Fibroblast of skin of left quadriceps (primary cell): ENCODE results near the gene EAF2.
A peak's percentile ranks its signal among the peaks of the same experiment; 100 is the strongest.
"Not testable (repeated sequence)": the region's sequence is repeated elsewhere in the genome, so short reads cannot be mapped to it uniquely, and the experiment has no call there.

Source experiments
- DNase-seq, 2 experiments: peaks; one replicate each; pipeline ENCODE4 v3.0.0-alpha.2; 2013; ENCODE audit warnings: low read depth in 2 of 2

EAF2 gene

DNA sequence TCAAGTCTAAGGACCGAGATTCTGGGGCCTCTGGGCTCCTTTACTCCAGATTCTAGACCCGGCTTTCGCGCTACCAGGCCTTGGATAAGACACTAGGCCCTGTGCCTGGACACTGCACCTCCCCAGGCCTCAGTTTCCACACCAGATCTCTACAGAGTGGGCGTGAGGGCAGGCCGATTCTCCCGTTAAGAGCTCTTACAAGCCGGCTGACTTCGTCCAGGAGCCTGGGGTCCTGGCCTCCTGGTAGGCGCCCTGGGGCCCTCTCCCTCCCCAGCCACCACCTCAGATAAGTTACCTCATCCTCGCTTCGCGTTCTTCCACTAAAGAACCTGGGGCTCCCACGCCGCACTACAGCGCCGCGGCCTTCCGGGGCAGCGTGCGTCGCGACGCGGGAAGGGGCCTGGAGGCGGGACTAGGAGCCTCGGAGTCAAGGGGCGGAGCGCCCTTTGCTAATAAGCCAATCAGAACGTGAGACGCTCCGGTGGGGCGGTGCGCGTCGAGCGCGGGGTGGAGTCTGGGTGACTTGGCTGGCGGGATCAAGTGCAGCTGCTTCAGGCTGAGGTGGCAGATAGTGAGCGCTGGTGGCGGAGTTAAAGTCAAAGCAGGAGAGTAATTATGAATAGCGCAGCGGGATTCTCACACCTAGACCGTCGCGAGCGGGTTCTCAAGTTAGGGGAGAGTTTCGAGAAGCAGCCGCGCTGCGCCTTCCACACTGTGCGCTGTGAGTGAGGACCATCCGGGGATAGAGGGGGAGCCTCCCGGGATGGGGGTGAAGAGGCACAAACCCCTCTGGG lies at the start of gene EAF2, which contains the start of gene IQCB1:
Gene EAF2 (plus strand): TSS at position 539 of the 794 bp plus-strand sequence. CDS start 77 bp downstream, at position 616.
Gene IQCB1 (minus strand): TSS at position 390 of the 794 bp plus-strand sequence. CDS start 6,100 bp downstream, outside the sequence.
- peak; percentile 81 to 84 for DNase-seq

DNA sequence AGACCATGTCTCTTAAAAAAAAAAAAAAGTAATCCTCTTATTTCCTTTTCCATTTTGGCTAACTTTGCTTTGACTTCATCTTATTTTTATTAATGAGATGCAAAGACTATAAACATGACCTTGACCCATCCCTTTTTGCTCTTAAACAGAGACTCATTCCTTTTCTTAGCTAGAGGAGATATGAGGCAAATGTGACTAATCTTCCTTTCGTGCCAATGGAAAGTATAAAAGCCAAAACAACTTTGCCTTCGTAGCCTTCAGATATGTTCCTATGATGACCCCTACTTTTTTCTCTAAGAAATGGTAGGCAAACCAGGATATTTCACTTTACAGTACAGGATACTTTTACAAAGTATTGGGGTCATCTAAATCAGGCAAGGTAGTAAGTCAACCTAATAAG lies 48.5 kb upstream of the EAF2 start:
- no peak for DNase-seq

- no peak for DNase-seq
These were observed 41.9 kb upstream of the EAF2 start for GRCh38 chr3:121793078-121793477.

DNA sequence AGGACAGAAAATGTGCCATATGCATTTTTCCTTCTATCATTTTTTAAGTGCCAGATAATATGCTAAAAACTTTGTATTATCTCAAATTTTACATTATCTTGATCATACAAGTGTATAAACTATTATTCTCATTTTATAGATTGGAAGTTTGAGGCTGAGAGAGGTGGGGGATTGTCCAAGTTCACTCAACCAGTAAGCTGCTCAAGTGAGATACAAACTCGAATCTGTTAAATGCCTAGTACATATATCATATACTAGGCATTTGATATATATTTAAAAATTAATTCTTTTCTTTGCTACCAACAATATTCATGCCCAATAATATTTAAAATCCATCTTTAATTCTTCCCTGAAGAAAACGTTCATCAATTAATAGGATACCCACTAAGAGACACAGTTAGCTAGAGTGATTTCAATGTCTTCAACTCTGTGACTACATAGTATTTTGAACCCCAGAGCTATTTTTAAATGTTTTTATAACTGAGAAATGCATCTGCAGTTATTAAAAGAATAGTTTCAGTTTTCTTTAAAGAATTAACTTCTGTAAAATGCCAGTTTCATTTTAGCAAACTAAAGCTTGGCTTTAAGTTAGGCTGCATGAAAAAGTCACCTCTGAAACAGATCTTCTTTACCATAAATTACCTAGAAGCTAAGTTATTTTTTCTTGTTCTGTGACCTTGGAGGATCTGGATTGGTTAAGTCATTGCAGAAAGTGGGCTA lies 40.6 kb upstream of the EAF2 start:
- no peak for DNase-seq

- no peak for DNase-seq
These were observed 38.0 kb upstream of the EAF2 start for GRCh38 chr3:121796970-121797369.

- DNase-seq = no peak
These were observed 34.1 kb upstream of the EAF2 start for GRCh38 chr3:121800906-121801305.

DNA sequence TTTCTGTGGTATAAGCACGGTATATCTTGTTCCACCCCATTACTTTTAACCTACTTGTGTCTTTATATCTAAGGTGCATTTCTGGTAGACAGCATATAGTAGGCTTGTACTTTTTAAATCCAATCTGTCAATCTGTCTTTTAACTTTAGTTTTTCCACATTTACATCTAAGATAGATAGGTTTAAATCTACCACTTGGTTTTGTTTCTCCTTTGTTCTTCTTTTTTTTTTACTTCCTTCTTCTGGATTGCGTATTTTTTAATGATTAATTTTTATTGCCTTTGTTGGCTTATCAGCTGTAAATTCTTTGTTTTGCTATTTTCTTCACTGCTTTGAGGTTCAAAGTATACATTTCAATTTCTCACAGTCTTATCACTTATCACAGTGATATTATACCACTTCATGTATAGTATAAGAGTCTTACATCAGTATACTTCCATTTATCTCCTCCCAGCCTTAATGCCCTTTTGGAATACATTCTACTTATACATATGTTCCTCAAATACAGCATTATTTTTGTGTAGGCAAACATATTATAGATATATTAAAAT lies 31.2 kb upstream of the EAF2 start:
- no peak for DNase-seq

DNA sequence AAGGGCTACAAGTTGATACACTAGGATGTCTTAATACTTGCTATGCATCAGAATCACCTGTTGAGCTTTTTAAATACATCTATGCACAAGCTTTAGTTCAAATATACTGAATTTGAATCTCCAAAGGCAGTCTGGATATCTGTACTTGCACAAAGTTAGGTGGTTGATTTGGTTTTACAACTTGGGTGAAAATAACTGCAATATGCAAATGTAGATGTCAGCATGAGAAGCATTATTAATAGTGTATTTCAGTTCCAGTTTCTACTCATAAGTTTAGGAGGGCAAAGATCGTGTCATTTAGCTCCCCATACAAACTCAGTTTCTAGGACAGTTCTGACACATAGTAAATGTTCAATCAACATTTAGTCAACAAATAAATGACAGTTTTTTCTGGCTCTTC lies 25.8 kb upstream of the EAF2 start:
- no peak for DNase-seq

DNA sequence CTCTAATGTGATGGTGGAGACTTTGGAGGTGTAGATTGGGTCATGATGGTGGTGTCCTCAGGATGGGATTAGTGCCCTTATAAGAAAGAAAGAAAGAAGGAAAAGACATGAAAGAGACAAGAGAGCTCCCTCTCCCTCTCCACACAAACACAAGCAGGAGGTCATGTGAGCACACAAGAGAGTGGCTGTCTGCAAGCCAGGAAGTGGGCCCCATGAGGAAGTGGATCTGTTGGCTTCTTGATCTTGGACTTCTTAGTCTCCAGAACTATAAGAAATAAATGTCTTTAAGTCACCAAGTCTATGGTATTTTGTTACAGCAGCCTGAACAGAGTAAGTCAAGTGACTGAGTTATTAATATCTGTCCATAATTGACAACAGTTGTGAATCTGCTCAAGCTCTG lies 17.3 kb upstream of the EAF2 start:
- no peak for DNase-seq

- no peak for DNase-seq
These were observed 16.4 kb upstream of the EAF2 start for GRCh38 chr3:121818578-121818977.

DNA sequence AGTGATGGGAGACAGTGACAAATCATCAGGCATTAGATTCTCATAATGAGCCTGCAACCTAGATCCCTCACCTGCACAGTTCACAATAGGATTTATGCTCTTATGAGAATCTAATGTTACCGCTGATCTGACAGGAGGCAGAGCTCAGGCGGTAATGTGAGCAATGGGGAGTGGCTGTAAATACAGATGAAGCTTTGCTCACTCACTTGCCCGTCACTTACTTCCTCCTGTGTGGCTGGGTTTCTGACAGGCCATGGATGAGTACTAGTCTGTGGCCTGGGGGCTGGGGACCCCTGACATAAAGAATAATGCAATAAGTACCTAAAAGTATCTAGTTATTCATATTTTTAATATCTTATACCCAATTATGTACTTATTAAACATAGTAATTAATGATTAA lies 15.8 kb upstream of the EAF2 start:
- no peak for DNase-seq

DNA sequence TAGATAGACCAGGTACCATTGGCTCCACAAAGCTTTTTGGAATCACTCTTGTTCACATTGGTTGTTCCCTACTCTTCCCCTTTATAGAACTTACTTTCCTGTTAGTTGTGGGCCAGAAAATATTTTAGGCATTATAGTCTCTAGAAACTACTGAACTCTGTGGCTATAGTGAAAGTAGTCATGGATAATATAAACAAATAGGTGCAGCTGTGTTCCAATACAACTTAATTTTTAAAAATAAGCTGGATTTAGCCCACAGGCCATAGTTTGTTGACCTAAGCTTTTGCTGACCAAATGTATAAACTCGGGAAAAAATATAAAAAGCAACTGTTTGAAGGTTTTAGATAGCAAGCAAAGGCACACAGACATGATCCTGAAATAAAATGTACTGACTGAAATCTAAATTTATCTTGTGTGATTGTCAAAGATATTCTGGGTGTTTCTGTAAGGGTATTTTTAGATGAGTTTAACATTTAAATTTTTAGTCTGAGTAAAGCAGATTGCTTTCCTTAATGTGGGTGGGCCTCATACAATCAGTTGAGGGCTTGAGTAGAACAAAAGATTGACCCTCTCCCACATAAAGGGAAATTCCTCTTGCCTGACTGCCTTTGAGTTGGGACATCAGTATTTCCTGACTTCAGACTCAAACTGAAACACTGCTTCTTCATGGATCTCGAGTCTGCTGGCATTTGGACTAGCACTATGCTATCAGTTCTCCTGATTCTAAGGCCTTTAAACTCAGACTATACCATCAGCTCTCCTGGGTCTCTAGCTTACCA lies 13.4 kb upstream of the EAF2 start:
- DNase-seq = no peak

GRCh38 chr3:121822973-121823372 lies 12.0 kb upstream of the EAF2 start:
- DNase-seq = no peak

DNA sequence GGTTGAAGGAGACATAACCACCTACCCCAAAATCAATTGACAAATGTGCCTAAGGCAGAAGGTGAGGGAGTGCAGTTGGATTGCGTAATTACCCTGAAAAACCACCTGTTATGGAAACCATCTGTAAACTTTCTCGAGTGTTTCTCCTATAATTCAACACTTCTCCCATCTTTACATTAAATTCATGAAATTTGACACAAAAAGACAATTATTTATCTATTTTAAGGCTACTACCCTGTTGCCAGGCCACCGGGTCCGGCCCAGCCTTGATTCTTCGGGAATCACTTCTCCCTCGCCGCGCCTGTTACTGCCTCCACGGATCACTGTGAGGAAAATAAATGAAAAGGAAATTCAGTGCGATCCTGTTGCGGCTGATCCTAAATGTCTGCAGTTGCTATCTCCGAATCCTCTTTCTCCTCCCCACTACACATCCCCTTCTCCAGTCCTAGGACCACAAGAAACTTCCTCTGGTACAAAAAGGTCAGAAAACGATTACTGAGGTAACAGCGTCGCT lies 795 bp upstream of the EAF2 start:
- no peak for DNase-seq

GRCh38 chr3:121835465-121835801 lies 424 bp downstream of the EAF2 start:
- no peak for DNase-seq

- no peak for DNase-seq
These were observed 1.1 kb downstream of the EAF2 start for GRCh38 chr3:121836064-121836463.

GRCh38 chr3:121836481-121836880 lies 1.5 kb downstream of the EAF2 start:
- no peak for DNase-seq

DNA sequence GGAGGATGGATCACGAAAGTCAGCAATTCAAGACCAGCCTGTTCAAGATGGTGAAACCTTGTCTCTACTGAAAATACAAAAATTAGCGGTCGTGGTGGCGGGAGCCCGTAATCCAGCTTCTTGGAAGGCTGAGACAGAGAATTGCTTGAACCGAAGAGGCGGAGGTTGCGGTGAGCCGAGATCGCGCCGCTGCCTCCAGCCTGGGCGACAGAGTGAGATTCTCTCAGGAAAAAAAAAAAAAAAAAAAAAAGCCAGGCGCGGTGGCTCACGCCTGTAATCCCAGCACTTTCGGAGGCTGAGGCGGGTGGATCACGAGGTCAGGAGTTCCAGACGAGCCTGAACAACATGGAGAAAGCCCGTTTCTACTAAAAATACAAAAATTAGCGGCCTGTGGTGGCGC lies 5.0 kb downstream of the EAF2 start:
- DNase-seq = no peak

DNA sequence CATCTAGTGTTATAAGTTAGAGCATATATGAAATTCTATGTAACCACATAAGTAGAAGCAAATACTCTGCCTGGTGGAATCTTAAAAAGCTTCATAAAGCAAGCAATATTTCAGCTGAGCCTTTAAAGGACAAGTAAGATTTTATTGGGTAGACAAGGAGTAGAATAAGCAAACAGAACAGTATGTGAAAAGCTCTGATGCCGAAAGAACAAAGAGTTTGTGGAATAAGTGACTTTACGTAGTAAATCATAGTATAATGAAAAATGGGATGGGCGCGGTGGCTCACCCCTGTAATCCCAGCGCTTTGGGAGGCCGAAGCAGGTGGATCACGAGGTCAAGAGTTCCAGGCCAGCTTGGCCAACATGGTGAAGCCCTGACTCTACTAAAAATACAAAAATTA lies 9.9 kb downstream of the EAF2 start:
- no peak for DNase-seq

- DNase-seq = no peak
These were observed 17.2 kb downstream of the EAF2 start for GRCh38 chr3:121852256-121852655.

DNA sequence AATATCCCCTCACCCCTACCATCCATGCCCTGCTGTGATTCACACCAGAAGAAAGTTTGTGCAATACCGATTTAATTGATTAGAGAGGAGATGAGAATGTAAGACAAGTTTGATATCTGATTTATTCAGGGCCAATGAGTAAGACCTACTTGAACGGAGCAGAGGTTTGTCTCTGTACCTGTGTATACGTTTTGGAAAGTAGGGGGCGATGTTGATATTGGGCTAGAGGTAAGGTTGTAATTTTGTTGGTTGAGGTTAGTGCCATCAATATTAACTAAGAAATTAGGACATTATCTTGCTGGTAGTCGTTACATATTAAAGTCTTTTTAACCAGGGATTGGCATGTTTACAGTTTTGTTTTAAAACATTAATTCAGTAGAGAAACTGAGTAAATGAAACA lies 20.5 kb downstream of the EAF2 start:
- DNase-seq = no peak

DNA sequence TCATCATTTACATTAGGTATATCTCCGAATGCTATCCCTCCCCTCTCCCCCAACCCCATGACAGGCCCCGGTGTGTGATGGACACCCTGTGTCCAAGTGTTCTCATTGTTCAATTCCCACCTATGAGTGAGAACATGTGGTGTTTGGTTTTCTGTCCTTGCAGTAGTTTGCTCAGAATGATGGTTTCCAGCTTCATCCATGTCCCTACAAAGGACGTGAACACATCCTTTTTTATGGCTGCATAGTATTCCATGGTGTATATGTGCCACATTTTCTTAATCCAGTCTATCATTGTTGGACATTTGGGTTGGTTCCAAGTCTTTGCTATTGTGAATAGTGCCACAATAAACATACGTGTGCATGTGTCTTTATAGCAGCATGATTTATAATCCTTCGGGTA lies 22.8 kb downstream of the EAF2 start:
- DNase-seq = not testable (repeated sequence)
